HG02798 (cell line): Measurements from ENCODE around the gene COL6A3.

Experiments used
- ATAC-seq: cut with Tn5 transposase; IDR thresholded peaks from one replicate; pipeline ENCODE4 v1.9.1; 2021; ENCODE audit warnings: mild to moderate bottlenecking; ENCODE audit not compliant: unreplicated experiment, poor library complexity

Gene COL6A3, protein sequence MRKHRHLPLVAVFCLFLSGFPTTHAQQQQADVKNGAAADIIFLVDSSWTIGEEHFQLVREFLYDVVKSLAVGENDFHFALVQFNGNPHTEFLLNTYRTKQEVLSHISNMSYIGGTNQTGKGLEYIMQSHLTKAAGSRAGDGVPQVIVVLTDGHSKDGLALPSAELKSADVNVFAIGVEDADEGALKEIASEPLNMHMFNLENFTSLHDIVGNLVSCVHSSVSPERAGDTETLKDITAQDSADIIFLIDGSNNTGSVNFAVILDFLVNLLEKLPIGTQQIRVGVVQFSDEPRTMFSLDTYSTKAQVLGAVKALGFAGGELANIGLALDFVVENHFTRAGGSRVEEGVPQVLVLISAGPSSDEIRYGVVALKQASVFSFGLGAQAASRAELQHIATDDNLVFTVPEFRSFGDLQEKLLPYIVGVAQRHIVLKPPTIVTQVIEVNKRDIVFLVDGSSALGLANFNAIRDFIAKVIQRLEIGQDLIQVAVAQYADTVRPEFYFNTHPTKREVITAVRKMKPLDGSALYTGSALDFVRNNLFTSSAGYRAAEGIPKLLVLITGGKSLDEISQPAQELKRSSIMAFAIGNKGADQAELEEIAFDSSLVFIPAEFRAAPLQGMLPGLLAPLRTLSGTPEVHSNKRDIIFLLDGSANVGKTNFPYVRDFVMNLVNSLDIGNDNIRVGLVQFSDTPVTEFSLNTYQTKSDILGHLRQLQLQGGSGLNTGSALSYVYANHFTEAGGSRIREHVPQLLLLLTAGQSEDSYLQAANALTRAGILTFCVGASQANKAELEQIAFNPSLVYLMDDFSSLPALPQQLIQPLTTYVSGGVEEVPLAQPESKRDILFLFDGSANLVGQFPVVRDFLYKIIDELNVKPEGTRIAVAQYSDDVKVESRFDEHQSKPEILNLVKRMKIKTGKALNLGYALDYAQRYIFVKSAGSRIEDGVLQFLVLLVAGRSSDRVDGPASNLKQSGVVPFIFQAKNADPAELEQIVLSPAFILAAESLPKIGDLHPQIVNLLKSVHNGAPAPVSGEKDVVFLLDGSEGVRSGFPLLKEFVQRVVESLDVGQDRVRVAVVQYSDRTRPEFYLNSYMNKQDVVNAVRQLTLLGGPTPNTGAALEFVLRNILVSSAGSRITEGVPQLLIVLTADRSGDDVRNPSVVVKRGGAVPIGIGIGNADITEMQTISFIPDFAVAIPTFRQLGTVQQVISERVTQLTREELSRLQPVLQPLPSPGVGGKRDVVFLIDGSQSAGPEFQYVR (N-terminal part only)

GRCh38 chr2:237413777-237414661, at the start of gene COL6A3:
COL6A3 (minus strand) TSS chr2:237414164; CDS start chr2:237396817, 17,347 bp downstream.
- ATAC-seq = no peak

GRCh38 chr2:237459741-237460174, 45.8 kb upstream of the COL6A3 start:
- ATAC-seq = no peak

DNA sequence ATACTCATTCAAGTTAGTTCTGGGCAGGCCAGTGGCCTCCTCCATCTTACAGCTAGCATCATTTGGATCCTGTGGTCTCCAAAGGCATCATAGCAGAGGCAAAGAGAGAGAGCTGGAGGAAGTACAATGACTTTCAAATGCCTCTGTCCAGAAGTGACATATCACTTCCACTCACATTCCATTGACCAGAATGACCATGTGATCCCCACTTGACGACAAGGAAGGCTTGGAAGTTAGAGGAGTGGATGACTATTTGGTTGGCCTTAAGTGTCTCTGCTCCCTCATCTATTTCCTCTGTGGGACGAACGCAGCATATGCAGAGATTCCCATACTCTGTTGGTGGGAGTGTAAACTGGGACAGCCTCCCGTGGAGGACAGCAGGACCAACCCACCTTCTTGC, 45.3 kb upstream of the COL6A3 start:
- ATAC-seq = no peak

DNA sequence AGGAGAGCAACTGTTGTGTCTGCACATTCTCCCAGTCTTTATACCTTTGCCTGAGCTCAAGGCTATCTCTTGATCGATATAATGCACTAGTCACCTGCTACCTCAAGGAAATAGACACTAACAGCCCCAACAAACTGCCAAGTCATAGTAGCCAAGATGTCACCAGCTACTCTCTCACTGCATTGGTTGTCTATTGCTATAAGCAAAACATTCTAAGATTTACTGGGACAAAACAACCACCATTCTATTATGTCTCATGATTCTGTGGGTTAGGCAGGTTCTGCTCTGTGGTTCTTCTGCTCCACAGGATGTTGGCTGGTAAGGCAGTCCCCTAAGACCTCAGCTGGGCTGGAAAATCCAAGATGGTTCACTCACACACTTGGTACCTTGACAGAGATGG, 44.6 kb upstream of the COL6A3 start:
- ATAC-seq = no peak

DNA sequence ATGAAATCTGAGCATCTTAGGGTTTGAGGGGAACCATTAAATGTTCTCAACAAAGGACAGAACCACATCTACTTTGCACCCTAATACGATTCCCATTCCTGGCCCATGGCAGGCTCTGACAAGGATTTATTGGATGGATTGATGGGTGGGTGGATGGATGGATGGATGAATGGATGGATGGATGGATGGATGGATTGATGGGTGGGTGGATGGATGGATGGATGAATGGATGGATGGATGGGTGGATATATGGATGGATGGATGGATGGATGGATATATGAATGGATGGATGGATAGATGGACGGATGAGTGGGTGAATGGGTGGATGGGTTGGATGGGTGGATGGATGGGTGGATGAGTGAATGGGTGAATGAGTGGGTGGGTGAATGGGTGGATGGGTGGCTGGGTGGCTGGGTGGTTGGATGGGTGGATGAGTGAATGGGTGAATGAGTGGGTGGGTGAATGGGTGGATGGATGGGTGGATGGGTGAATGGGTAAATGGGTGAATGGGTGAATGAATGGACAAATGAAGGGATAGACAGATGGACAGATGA, 43.5 kb upstream of the COL6A3 start:
- no peak for ATAC-seq

GRCh38 chr2:237456200-237456843, 42.4 kb upstream of the COL6A3 start:
- no peak for ATAC-seq

DNA sequence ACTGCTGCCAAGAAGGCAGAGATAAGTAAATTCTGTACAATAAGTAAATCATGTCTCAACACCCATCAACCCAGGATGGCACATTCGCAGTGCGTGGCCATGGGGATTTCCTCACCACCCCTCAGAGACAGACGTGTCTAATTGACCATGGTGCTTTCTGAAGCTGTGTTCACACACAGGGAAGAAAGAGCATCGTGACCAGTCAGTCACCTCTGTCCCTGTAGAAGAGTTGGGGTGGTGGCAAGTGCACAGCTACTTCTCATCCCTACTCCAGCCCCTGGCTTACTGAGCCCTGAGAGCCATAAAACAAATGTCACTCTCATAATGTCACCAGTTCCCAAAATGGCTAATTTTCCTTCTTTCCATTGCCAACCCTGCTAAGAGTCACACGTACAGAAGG, 41.8 kb upstream of the COL6A3 start:
- ATAC-seq = no peak

GRCh38 chr2:237453671-237454070, 39.7 kb upstream of the COL6A3 start:
- ATAC-seq = no peak

- ATAC-seq = no peak
These were observed 38.9 kb upstream of the COL6A3 start for GRCh38 chr2:237452861-237453260.

GRCh38 chr2:237451643-237452469, 37.9 kb upstream of the COL6A3 start:
- no peak for ATAC-seq

DNA sequence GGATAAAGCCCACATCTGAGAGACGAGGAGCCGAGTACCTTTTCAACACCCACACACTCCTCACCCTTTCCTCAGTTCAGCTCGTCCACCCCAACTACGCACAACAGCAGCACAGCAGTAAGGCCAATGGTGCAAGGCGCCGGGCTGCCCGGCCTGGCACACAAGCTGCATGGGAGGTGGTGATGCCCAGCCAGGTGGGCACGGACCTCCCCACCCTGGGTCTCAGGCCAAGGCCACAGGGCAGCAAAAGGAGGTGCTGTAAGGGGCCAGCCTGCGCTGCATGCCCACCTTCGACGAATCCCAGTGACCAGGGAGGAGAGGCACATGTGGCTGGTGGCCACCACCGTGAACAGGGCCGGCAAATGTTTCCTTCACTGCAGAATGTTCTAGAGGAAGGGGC, 36.6 kb upstream of the COL6A3 start:
- no peak for ATAC-seq

DNA sequence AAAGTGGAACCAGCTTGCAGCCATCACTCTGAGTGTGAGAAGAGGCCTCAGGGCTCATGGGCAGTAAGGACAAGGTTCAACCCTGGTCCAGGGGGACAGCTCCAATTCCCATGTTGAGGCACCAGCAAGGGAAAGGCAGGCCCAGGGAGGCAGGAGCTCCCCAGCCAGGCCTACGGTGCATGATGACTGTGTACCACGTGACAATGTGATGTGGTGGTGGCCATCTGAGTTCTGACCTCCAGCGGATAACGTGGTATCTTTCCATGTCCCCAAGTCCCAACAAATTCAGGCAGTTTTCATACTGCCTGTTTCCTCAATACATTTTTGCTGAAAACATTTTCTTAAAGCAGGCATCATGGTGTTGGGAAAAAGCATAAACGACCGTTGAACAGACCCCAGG, 36.1 kb upstream of the COL6A3 start:
- no peak for ATAC-seq

GRCh38 chr2:237449193-237449881, 35.4 kb upstream of the COL6A3 start:
- ATAC-seq = no peak

DNA sequence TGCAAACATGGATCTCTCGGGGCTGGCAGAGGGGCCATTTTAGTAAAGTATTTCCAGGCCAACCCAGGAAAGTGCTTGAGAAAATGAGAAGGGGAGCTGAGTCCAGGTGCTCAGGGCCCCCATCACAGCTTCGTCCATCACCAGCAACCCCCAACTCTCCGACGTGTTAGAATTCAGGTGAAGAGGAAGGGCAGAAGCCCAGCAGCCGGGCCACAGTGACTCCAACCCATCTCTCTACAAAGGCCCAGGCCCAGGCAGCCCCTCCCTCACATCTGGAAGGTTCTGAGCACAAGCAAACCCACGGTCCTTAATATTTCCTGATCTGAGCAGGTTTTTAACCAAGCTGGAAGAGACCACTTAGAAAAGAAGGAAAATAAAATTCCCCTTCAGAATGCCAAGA, 34.7 kb upstream of the COL6A3 start:
- no peak for ATAC-seq

GRCh38 chr2:237448171-237448570, 34.2 kb upstream of the COL6A3 start:
- no peak for ATAC-seq

DNA sequence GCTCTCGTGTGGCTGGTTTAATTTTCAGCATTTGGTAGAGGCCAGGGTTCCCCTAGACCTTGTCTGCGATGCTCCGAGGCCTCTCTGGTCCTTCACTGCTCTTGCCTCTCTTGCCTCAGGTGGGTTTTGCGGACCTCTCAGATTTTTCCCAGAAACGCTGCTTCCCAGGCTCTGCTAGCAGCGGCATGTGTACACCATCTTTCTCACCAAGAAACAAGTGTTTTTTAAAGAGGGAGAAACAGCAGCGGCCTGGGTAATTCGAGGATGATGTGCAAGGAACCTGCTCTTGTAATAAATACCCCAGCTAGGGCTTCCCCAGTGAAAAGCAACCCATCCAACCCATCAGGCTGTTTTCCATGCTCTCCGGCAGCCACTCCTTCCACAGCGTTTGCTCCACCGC, 33.5 kb upstream of the COL6A3 start:
- ATAC-seq = no peak

DNA sequence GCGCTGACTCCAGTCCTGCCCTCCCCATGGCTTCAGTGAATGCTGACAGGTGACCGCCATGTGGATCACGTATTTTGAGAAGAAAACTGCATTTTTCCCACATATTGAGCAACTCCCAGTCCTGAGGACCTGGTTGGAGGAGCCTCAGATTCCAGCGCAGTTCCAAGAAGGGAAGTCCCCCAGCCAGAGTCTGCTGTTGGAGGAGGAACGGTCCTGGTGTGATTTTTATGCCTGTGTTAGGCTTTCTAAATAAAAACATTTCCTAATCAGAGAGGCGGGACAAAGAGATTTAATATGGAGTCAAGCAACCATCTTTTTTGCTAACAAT, 32.3 kb upstream of the COL6A3 start:
- no peak for ATAC-seq
